ENCODE results near the gene SCD5. TPM values are rescaled to one million over a fixed set of nuclear protein-coding genes. Genes with fewer than 3 reads are reported as not detected.
"Not testable (repeated sequence)": the region's sequence is repeated elsewhere in the genome, so short reads cannot be mapped to it uniquely, and the experiment has no call there.

The SCD5 gene
- polyA plus RNA-seq, 1 donor from 2014 or later, result 212 TPM

DNA sequence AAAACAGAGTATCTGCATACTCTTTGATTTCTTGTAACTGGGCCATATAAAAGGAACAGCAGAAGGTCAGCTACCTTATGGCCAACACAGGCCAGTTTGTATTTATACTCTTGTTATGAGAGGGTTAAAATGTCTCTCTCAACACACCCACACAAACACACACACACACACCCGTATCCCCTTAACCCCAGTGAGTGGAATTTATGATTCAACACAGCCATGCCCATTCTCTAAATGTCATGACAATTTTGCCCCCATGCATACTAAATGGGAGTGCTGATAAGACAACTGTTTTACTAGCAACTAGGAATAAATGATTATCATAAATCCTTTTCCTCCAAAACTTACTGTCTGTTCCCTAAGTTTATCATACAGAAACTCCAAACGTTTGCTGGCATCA, 22.1 kb upstream of the SCD5 start:
- H3K9ac ChIP-seq (ENCODE audit: low read length), result no peak overlapping the region
- no peaks in the 10 kb centered on the region for H3K9me3 ChIP-seq (ENCODE audit: low read length)
- no peak overlapping the region for H2AFZ ChIP-seq (ENCODE audit: low read depth, low read length)
- H3K36me3 ChIP-seq (ENCODE audit: insufficient read depth, low read length), result no peaks in the 10 kb centered on the region
- H3K27ac ChIP-seq (ENCODE audit: low read length), result no peak overlapping the region
- no peak for TF ChIP-seq EP300 (conservative IDR thresholded peaks at IDR 0.05; ENCODE audit: poor library complexity, severe bottlenecking)
- no peak for TF ChIP-seq RAD21 (conservative IDR thresholded peaks at IDR 0.05)
- TF ChIP-seq POLR2AphosphoS5 (IDR thresholded peaks at IDR 0.05), result no peak
- TF ChIP-seq, protein P1, sequence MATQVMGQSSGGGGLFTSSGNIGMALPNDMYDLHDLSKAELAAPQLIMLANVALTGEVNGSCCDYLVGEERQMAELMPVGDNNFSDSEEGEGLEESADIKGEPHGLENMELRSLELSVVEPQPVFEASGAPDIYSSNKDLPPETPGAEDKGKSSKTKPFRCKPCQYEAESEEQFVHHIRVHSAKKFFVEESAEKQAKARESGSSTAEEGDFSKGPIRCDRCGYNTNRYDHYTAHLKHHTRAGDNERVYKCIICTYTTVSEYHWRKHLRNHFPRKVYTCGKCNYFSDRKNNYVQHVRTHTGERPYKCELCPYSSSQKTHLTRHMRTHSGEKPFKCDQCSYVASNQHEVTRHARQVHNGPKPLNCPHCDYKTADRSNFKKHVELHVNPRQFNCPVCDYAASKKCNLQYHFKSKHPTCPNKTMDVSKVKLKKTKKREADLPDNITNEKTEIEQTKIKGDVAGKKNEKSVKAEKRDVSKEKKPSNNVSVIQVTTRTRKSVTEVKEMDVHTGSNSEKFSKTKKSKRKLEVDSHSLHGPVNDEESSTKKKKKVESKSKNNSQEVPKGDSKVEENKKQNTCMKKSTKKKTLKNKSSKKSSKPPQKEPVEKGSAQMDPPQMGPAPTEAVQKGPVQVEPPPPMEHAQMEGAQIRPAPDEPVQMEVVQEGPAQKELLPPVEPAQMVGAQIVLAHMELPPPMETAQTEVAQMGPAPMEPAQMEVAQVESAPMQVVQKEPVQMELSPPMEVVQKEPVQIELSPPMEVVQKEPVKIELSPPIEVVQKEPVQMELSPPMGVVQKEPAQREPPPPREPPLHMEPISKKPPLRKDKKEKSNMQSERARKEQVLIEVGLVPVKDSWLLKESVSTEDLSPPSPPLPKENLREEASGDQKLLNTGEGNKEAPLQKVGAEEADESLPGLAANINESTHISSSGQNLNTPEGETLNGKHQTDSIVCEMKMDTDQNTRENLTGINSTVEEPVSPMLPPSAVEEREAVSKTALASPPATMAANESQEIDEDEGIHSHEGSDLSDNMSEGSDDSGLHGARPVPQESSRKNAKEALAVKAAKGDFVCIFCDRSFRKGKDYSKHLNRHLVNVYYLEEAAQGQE (IDR thresholded peaks at IDR 0.05; ENCODE audit: borderline replicate concordance), result no peak
- no peak for TF ChIP-seq TAF1 (IDR thresholded peaks at IDR 0.05; ENCODE audit: low read depth)
- no peak for TF ChIP-seq EZH2 (IDR thresholded peaks at IDR 0.05; ENCODE audit: borderline replicate concordance, insufficient read depth, low read length, poor library complexity, severe bottlenecking)
- TF ChIP-seq, protein P2, sequence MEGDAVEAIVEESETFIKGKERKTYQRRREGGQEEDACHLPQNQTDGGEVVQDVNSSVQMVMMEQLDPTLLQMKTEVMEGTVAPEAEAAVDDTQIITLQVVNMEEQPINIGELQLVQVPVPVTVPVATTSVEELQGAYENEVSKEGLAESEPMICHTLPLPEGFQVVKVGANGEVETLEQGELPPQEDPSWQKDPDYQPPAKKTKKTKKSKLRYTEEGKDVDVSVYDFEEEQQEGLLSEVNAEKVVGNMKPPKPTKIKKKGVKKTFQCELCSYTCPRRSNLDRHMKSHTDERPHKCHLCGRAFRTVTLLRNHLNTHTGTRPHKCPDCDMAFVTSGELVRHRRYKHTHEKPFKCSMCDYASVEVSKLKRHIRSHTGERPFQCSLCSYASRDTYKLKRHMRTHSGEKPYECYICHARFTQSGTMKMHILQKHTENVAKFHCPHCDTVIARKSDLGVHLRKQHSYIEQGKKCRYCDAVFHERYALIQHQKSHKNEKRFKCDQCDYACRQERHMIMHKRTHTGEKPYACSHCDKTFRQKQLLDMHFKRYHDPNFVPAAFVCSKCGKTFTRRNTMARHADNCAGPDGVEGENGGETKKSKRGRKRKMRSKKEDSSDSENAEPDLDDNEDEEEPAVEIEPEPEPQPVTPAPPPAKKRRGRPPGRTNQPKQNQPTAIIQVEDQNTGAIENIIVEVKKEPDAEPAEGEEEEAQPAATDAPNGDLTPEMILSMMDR (IDR thresholded peaks at IDR 0.05; ENCODE audit: poor library complexity, severe bottlenecking), result no peak
- no peak for TF ChIP-seq SMC3 (conservative IDR thresholded peaks at IDR 0.05; ENCODE audit: poor library complexity)
- TF ChIP-seq MXI1 (conservative IDR thresholded peaks at IDR 0.05; ENCODE audit: poor library complexity, severe bottlenecking), result no peak
- H3K27me3 ChIP-seq (ENCODE audit: insufficient read depth, low read depth, low read length), result no peaks in the 10 kb centered on the region
- no peaks in the 10 kb centered on the region for H3F3A ChIP-seq (ENCODE audit: insufficient read depth, low read length, poor library complexity, severe bottlenecking)
- no peak overlapping the region for H3K4me2 ChIP-seq (ENCODE audit: low read length)
- H4K20me1 ChIP-seq (ENCODE audit: insufficient read depth), result no peaks in the 10 kb centered on the region
- H3K4me3 ChIP-seq (ENCODE audit: low read length), result no peak overlapping the region
- H3K9me2 ChIP-seq (ENCODE audit: insufficient read depth, low read length), result no peaks in the 10 kb centered on the region
- H3K79me2 ChIP-seq (replicated peaks; ENCODE audit: insufficient read depth, low read length), result no peaks in the 10 kb centered on the region

DNA sequence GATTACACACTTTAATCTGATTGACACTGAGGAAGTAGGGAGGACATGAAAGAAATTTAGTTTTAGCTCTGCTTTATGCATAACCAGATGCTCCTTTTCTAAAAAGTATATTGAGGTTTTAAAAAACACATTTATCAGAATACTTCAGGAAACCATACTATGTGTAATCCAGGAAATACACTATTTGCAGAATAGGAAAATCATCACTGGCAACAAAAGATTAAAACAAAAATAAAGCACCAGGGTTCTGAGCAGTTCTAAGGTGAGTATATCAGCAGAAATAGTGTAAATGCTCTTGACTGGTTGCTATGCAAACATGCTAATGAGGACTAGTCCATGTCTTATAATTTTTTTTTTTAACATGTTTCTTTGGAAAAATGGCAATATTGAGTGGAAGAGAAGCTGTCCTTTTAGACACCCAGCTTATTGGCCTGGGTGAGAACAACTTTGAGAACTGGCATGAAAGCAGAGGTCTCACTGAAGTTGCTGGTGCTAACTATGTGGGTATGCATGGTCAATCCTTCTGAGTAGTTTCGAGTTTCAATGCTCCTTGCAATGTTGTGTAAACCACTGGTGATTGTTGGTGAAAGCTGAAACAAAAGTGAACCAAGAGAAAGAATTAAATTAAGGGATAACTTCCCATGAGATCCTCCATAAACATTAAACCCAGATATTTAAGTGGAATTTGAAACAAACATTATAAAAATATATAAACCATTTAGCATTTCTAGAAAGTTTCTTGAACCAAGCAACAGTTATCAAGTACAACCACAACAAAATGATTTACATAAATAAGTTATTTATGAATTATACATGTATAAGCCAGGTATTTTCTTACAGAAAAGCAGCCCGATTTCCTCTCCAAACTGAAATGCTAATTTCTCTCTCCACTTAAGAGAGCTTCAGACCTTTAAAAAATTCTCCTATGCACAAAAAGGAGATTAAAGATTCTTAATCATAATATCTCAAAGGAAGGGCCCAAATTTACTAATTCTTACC, 20.4 kb upstream of the SCD5 start:
- no peaks in the 10 kb centered on the region for H3K79me2 ChIP-seq (replicated peaks; ENCODE audit: insufficient read depth, low read length)
- H3K4me2 ChIP-seq (ENCODE audit: low read length), result no peak overlapping the region
- H3K27me3 ChIP-seq (ENCODE audit: insufficient read depth, low read depth, low read length), result no peaks in the 10 kb centered on the region
- no peak overlapping the region for H3K27ac ChIP-seq (ENCODE audit: low read length)
- H3K9me2 ChIP-seq (ENCODE audit: insufficient read depth, low read length), result no peaks in the 10 kb centered on the region
- H3K4me3 ChIP-seq (ENCODE audit: low read length), result no peak overlapping the region
- no peak overlapping the region for H3K9ac ChIP-seq (ENCODE audit: low read length)
- H3F3A ChIP-seq (ENCODE audit: insufficient read depth, low read length, poor library complexity, severe bottlenecking), result no peaks in the 10 kb centered on the region
- H3K36me3 ChIP-seq (ENCODE audit: insufficient read depth, low read length), result no peaks in the 10 kb centered on the region
- no peak for TF ChIP-seq EZH2 (IDR thresholded peaks at IDR 0.05; ENCODE audit: borderline replicate concordance, insufficient read depth, low read length, poor library complexity, severe bottlenecking)
- H3K9me3 ChIP-seq (ENCODE audit: low read length), result no peaks in the 10 kb centered on the region
- no peaks in the 10 kb centered on the region for H4K20me1 ChIP-seq (ENCODE audit: insufficient read depth)
- H2AFZ ChIP-seq (ENCODE audit: low read depth, low read length), result no peak overlapping the region

DNA sequence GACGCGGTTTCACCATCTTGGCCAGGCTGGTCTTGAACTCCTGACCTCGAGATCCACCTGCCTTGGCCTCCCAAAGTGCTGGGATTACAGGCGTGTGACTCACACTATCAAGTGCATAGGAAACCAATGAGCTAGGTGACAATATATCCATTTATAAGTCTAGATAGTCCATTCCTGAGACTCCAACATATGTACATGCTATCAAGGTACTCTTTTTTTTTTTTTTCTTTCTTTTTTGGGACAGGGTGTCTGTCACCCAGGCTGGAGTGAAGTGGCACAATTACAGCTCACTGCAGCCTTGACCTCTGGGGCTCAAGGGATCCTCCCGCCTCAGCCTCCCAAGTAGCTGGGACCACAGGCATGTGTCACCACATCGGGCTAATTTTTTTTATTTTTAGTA, 18.3 kb upstream of the SCD5 start:
- H3K4me2 ChIP-seq (ENCODE audit: low read length); H3K9ac ChIP-seq (ENCODE audit: low read length); H3K9me2 ChIP-seq (ENCODE audit: insufficient read depth, low read length); H3K9me3 ChIP-seq (ENCODE audit: low read length); H3K27me3 ChIP-seq (ENCODE audit: insufficient read depth, low read depth, low read length); H3K79me2 ChIP-seq (replicated peaks; ENCODE audit: insufficient read depth, low read length); H3K27ac ChIP-seq (ENCODE audit: low read length); H2AFZ ChIP-seq (ENCODE audit: low read depth, low read length); H4K20me1 ChIP-seq (ENCODE audit: insufficient read depth); H3K36me3 ChIP-seq (ENCODE audit: insufficient read depth, low read length); H3F3A ChIP-seq (ENCODE audit: insufficient read depth, low read length, poor library complexity, severe bottlenecking); H3K4me3 ChIP-seq (ENCODE audit: low read length): not testable (repeated sequence)

Data from neural cell (in vitro differentiated cells).